Measurements from ENCODE around the gene ZMIZ1.

ZMIZ1 gene

GRCh38 chr10:79344502-79345195 lies 275.9 kb downstream of the ZMIZ1 start:
- no peak overlapping the region for H2AK5ac ChIP-seq (ENCODE audit: low read length)
- H3K23ac ChIP-seq (ENCODE audit: low read length): no peak overlapping the region
- H3K4me2 ChIP-seq (ENCODE audit: low read length): no peak overlapping the region
- peaks cover 3 to 9% of the 10 kb centered on the region in 2 experiments for H3K36me3 ChIP-seq (ENCODE audit: control insufficient read depth in 1 of 2, insufficient read depth in 2 of 2, low read length in 2 of 2)
- DNase-seq: peak; percentile 29 to 53
- H2BK5ac ChIP-seq (ENCODE audit: low read depth, low read length, poor library complexity): no peak overlapping the region
- no peaks in the 10 kb centered on the region for H3K9me3 ChIP-seq (ENCODE audit: insufficient read depth, low read depth, low read length)
- H4K91ac ChIP-seq (ENCODE audit: low read depth, low read length): no peak overlapping the region
- no peak overlapping the region for H3K27ac ChIP-seq (ENCODE audit: low read depth, low read length)
- H3K4ac ChIP-seq (ENCODE audit: low read depth, low read length): no peak overlapping the region
- H2AFZ ChIP-seq (ENCODE audit: insufficient read depth, low read length, poor library complexity): no peak overlapping the region
- no peak overlapping the region for H2BK120ac ChIP-seq (ENCODE audit: insufficient read depth, low read length, poor library complexity)
- H4K8ac ChIP-seq (ENCODE audit: low read depth, low read length): no peak overlapping the region
- H2BK12ac ChIP-seq (ENCODE audit: low read length): no peak overlapping the region
- peaks cover 6% of the 10 kb centered on the region for H3K79me1 ChIP-seq (ENCODE audit: low read length)
- no peak overlapping the region for H3K14ac ChIP-seq (ENCODE audit: low read length)
- H3K79me2 ChIP-seq (ENCODE audit: control insufficient read depth, insufficient read depth, low read length, poor library complexity): peaks cover 8% of the 10 kb centered on the region
- peaks cover 12 to 14% of the 10 kb centered on the region in 2 experiments for H3K4me1 ChIP-seq (ENCODE audit: control insufficient read depth in 1 of 2, insufficient read depth in 2 of 2, low read length in 2 of 2)
- no peaks in the 10 kb centered on the region for H3K27me3 ChIP-seq (ENCODE audit: insufficient read depth, low read length)
- no peak overlapping the region for H3K18ac ChIP-seq (ENCODE audit: low read length)
- no peak overlapping the region for H4K12ac ChIP-seq (ENCODE audit: low read depth, low read length)
- no peak overlapping the region for H3K4me3 ChIP-seq (ENCODE audit: low read depth, low read length)
- no peak overlapping the region for H3K9ac ChIP-seq (ENCODE audit: low read length)
- WGBS (ENCODE audit: extremely low coverage, insufficient coverage, insufficient read length): no CpG with 5 or more reads among the region's 3 CpGs

DNA sequence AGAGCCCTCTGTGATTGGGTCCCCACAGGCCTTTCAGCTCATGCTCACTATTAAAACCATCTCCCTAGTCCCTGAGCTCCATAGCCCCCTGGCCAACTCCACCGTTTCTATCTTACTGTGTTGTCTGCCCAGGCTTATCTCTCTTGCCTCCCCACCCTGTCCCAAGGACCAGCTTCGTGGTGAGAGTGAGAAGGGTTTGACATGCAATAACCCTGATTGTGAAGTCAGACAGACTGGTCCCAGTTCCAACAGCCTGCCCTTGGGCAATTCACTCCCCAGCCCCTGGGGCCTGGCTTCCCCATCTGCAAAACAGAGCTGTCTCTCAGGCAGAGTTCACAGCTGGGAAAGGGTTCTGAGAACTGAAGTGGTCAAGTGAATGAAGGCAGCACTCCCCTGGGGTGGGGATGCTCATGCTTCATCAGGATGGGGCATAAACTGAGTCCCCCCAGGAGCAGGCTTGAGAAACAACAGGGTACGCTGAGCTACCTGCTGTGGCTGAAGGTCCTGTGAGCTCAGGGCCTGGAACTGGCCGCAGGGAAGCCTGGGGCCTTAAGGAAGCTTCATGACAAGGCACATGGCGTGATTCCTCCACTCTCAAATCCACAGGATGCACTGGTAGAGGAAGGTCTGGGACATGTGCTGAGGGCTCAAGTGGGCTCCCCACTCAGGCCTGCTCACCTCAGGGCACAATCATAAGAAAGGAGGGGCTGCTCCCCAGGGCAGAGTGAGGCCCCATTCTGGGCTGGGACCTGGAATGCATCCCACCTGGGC lies 276.7 kb downstream of the ZMIZ1 start:
- no peak for DNase-seq
- Histone ChIP-seq H3K14ac (ENCODE audit: low read length) (no peak overlapping the region), H2AFZ (ENCODE audit: insufficient read depth, low read length, poor library complexity) (no peak overlapping the region), H3K4me3 (ENCODE audit: low read depth, low read length) (no peak overlapping the region), H4K91ac (ENCODE audit: low read depth, low read length) (peak overlapping the region; percentile 15), H3K4me2 (ENCODE audit: low read length) (no peak overlapping the region), H3K18ac (ENCODE audit: low read length) (no peak overlapping the region), H3K79me1 (ENCODE audit: low read length) (peaks cover 6% of the 10 kb centered on the region), H3K27me3 (ENCODE audit: insufficient read depth, low read length) (no peaks in the 10 kb centered on the region), H3K23ac (ENCODE audit: low read length) (no peak overlapping the region), H3K79me2 (ENCODE audit: control insufficient read depth, insufficient read depth, low read length, poor library complexity) (peaks cover 8% of the 10 kb centered on the region), H3K9me3 (ENCODE audit: insufficient read depth, low read depth, low read length) (no peaks in the 10 kb centered on the region), H4K8ac (ENCODE audit: low read depth, low read length) (no peak overlapping the region), H2AK5ac (ENCODE audit: low read length) (no peak overlapping the region), H2BK120ac (ENCODE audit: insufficient read depth, low read length, poor library complexity) (no peak overlapping the region), H4K12ac (ENCODE audit: low read depth, low read length) (no peak overlapping the region), H3K4me1 (ENCODE audit: control insufficient read depth in 1 of 2, insufficient read depth in 2 of 2, low read length in 2 of 2) (peaks cover 12 to 14% of the 10 kb centered on the region in 2 experiments), H3K36me3 (ENCODE audit: control insufficient read depth in 1 of 2, insufficient read depth in 2 of 2, low read length in 2 of 2) (peaks cover 9 to 16% of the 10 kb centered on the region in 2 experiments), H3K9ac (ENCODE audit: low read length) (no peak overlapping the region), H3K4ac (ENCODE audit: low read depth, low read length) (no peak overlapping the region), H2BK12ac (ENCODE audit: low read length) (no peak overlapping the region), H2BK5ac (ENCODE audit: low read depth, low read length, poor library complexity) (no peak overlapping the region), H3K27ac (ENCODE audit: low read depth, low read length) (no peak overlapping the region)
- WGBS (ENCODE audit: extremely low coverage, insufficient coverage, insufficient read length): no CpG with 5 or more reads among the region's 5 CpGs

DNA sequence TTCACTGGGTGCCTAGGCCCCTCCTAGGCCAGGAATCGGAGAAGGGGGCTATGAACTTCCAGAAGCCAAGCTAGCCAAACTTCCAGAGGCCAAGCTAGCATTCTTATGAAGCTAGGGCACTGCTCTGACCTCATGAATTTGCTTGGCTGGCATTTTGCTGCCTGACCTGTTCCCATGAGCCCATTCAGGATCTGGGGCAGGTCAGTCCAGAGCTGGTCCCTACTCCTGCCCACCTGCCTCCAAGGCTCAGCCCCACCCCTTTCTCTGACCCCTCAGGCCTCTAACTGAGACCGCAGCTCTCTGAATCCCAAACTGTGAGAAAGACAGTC lies 277.2 kb downstream of the ZMIZ1 start:
- no peak overlapping the region for H2AFZ ChIP-seq (ENCODE audit: insufficient read depth, low read length, poor library complexity)
- H3K4ac ChIP-seq (ENCODE audit: low read depth, low read length): no peak overlapping the region
- no peak overlapping the region for H3K9ac ChIP-seq (ENCODE audit: low read length)
- H3K18ac ChIP-seq (ENCODE audit: low read length): no peak overlapping the region
- peaks cover 6% of the 10 kb centered on the region for H3K79me1 ChIP-seq (ENCODE audit: low read length)
- no peak overlapping the region for H3K14ac ChIP-seq (ENCODE audit: low read length)
- H3K27me3 ChIP-seq (ENCODE audit: insufficient read depth, low read length): no peaks in the 10 kb centered on the region
- DNase-seq: no peak
- no peak overlapping the region for H3K4me2 ChIP-seq (ENCODE audit: low read length)
- no peak overlapping the region for H4K12ac ChIP-seq (ENCODE audit: low read depth, low read length)
- no peak overlapping the region for H2BK5ac ChIP-seq (ENCODE audit: low read depth, low read length, poor library complexity)
- no peaks in the 10 kb centered on the region for H3K9me3 ChIP-seq (ENCODE audit: insufficient read depth, low read depth, low read length)
- peaks cover 8% of the 10 kb centered on the region for H3K79me2 ChIP-seq (ENCODE audit: control insufficient read depth, insufficient read depth, low read length, poor library complexity)
- no peak overlapping the region for H3K23ac ChIP-seq (ENCODE audit: low read length)
- peaks cover 12 to 14% of the 10 kb centered on the region in 2 experiments for H3K4me1 ChIP-seq (ENCODE audit: control insufficient read depth in 1 of 2, insufficient read depth in 2 of 2, low read length in 2 of 2)
- H2AK5ac ChIP-seq (ENCODE audit: low read length): no peak overlapping the region
- H4K8ac ChIP-seq (ENCODE audit: low read depth, low read length): no peak overlapping the region
- H3K4me3 ChIP-seq (ENCODE audit: low read depth, low read length): no peak overlapping the region
- no CpG with 5 or more reads among the region's 2 CpGs for WGBS (ENCODE audit: extremely low coverage, insufficient coverage, insufficient read length)
- H2BK120ac ChIP-seq (ENCODE audit: insufficient read depth, low read length, poor library complexity): no peak overlapping the region
- peak overlapping the region; percentile 15 for H4K91ac ChIP-seq (ENCODE audit: low read depth, low read length)
- H3K36me3 ChIP-seq (ENCODE audit: control insufficient read depth in 1 of 2, insufficient read depth in 2 of 2, low read length in 2 of 2): peaks cover 14 to 22% of the 10 kb centered on the region in 2 experiments
- no peak overlapping the region for H3K27ac ChIP-seq (ENCODE audit: low read depth, low read length)
- H2BK12ac ChIP-seq (ENCODE audit: low read length): no peak overlapping the region

DNA sequence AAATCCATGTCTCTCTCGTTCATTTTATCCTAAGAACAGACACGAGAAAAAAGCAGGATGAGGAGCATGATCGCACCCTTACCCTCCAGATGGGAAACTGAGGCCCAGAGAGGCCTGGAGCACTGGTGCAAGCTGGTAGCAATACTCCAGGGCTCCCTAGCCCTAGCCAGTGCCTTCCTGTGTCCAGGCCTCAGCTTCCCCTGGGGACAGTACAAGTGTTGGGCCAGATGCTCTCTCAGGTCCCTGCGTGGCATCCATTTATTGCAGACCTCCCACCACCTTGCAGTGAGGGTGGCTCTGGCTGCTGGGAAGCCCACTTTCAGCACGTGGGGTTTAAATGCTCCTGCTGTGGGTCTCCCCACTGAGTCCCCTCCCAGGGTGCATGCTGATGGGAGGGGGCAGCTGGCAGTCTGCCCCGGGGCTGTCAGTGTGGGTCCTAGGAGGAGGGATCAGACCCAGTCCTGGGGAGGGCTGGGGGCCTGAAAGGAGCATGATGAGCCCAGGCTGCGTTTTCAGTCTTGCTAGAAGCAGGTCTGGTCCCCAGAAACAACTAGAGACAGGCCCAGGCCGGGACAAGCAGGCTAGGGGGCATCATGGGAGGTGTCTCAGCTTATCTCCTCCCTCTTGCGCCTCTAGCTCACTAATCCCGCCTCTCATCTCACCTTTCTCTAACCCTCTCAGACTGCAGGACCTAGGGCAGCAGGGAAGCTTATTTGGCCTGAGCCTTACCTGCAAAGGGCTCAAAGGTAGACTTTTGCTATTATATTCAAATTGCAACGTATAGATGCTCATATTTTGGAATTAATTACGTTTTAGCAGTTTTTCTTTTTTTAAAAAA lies 277.8 kb downstream of the ZMIZ1 start:
- Histone ChIP-seq H3K23ac (ENCODE audit: low read length) (no peak overlapping the region), H4K8ac (ENCODE audit: low read depth, low read length) (no peak overlapping the region), H3K36me3 (ENCODE audit: control insufficient read depth in 1 of 2, insufficient read depth in 2 of 2, low read length in 2 of 2) (peaks cover 17 to 26% of the 10 kb centered on the region in 2 experiments), H3K18ac (ENCODE audit: low read length) (no peak overlapping the region), H3K9me3 (ENCODE audit: insufficient read depth, low read depth, low read length) (no peaks in the 10 kb centered on the region), H2BK120ac (ENCODE audit: insufficient read depth, low read length, poor library complexity) (no peak overlapping the region), H3K27me3 (ENCODE audit: insufficient read depth, low read length) (no peaks in the 10 kb centered on the region), H3K14ac (ENCODE audit: low read length) (no peak overlapping the region), H2AK5ac (ENCODE audit: low read length) (peak overlapping the region; percentile 22), H2BK12ac (ENCODE audit: low read length) (no peak overlapping the region), H3K4me2 (ENCODE audit: low read length) (no peak overlapping the region), H3K4me1 (ENCODE audit: control insufficient read depth in 1 of 2, insufficient read depth in 2 of 2, low read length in 2 of 2) (peaks cover 12 to 14% of the 10 kb centered on the region in 2 experiments), H3K79me2 (ENCODE audit: control insufficient read depth, insufficient read depth, low read length, poor library complexity) (peaks cover 8% of the 10 kb centered on the region), H2AFZ (ENCODE audit: insufficient read depth, low read length, poor library complexity) (no peak overlapping the region), H2BK5ac (ENCODE audit: low read depth, low read length, poor library complexity) (no peak overlapping the region), H4K12ac (ENCODE audit: low read depth, low read length) (no peak overlapping the region), H3K79me1 (ENCODE audit: low read length) (peaks cover 6% of the 10 kb centered on the region), H3K4ac (ENCODE audit: low read depth, low read length) (no peak overlapping the region), H3K27ac (ENCODE audit: low read depth, low read length) (no peak overlapping the region), H4K91ac (ENCODE audit: low read depth, low read length) (no peak overlapping the region), H3K9ac (ENCODE audit: low read length) (no peak overlapping the region), H3K4me3 (ENCODE audit: low read depth, low read length) (no peak overlapping the region)
- no CpG with 5 or more reads among the region's 12 CpGs for WGBS (ENCODE audit: extremely low coverage, insufficient coverage, insufficient read length)
- DNase-seq: no peak

All from trophoblast cell (in vitro differentiated cells and primary cell).